Mesenchymal stem cell (in vitro differentiated cells and primary cell): ENCODE measurements around the gene ABCA8.

Experiments
- DNase-seq: peaks from one replicate; pipeline ENCODE4 v3.0.0-alpha.2; 2013
- H2AFZ ChIP-seq: one replicate; pipeline ENCODE4 v1.6.1; 2013; ENCODE audit warnings: low read depth, mild to moderate bottlenecking, control low read depth, inconsistent platforms, low read length, moderate library complexity
- H2AK5ac ChIP-seq: 2 replicates; pipeline ENCODE4 v1.6.1; 2013; ENCODE audit warnings: low read length, moderate library complexity, mild to moderate bottlenecking, inconsistent platforms; ENCODE audit not compliant: severe bottlenecking
- H2BK120ac ChIP-seq: one replicate; pipeline ENCODE4 v1.6.1; 2013; ENCODE audit warnings: low read depth, mild to moderate bottlenecking, inconsistent platforms, low read length, moderate library complexity
- H2BK12ac ChIP-seq, 2 experiments: one replicate each; pipeline ENCODE4 v1.6.1; 2013; ENCODE audit warnings: inconsistent platforms in 2 of 2, low read length in 2 of 2, mild to moderate bottlenecking in 2 of 2, moderate library complexity in 2 of 2, control low read depth in 1 of 2
- H2BK15ac ChIP-seq: one replicate; pipeline ENCODE4 v1.6.1; 2013; ENCODE audit warnings: mild to moderate bottlenecking, low read depth, inconsistent platforms; ENCODE audit not compliant: poor library complexity, severe bottlenecking
- H2BK5ac ChIP-seq: 2 replicates; pipeline ENCODE4 v1.6.1; 2013; ENCODE audit warnings: low read depth, mild to moderate bottlenecking, low read length, control low read depth, inconsistent platforms; ENCODE audit not compliant: poor library complexity, severe bottlenecking
- H3K14ac ChIP-seq, 2 experiments: one replicate each; pipeline ENCODE4 v1.6.1; 2013; ENCODE audit warnings: inconsistent platforms in 2 of 2, low read length in 2 of 2, control low read depth in 1 of 2, mild to moderate bottlenecking in 1 of 2, moderate library complexity in 1 of 2
- H3K18ac ChIP-seq, 2 experiments: one replicate each; pipeline ENCODE4 v1.6.1; 2013; ENCODE audit warnings: inconsistent platforms in 2 of 2, low read length in 2 of 2, control low read depth in 1 of 2, low read depth in 1 of 2, mild to moderate bottlenecking in 1 of 2
- H3K23ac ChIP-seq, 2 experiments: one replicate each; pipeline ENCODE4 v1.6.1; 2013; ENCODE audit warnings: inconsistent platforms in 2 of 2, low read length in 2 of 2, mild to moderate bottlenecking in 2 of 2, moderate library complexity in 2 of 2, control low read depth in 1 of 2
- H3K27ac ChIP-seq: 2 replicates; pipeline ENCODE4 v1.5.1; 2013; ENCODE audit warnings: mild to moderate bottlenecking, moderate library complexity, low read length, control low read depth, inconsistent platforms; ENCODE audit not compliant: poor library complexity, severe bottlenecking
- H3K27me3 ChIP-seq, 2 experiments: 2 replicates each; pipeline versions ENCODE4 v1.6.1 to v1.7.0; 2013; ENCODE audit warnings: low read length in 2 of 2, mild to moderate bottlenecking in 2 of 2, moderate library complexity in 2 of 2, control low read depth in 1 of 2, inconsistent platforms in 1 of 2; ENCODE audit not compliant: control insufficient read depth in 1 of 2, insufficient read depth in 1 of 2
- H3K36me3 ChIP-seq, 2 experiments: 2 replicates each; pipeline versions ENCODE4 v1.6.1 to v1.7.0; 2013; ENCODE audit warnings: low read length in 2 of 2, control low read depth in 1 of 2, inconsistent platforms in 1 of 2, low read depth in 1 of 2, mild to moderate bottlenecking in 1 of 2; ENCODE audit not compliant: insufficient read depth in 2 of 2, control insufficient read depth in 1 of 2
- H3K4ac ChIP-seq, 2 experiments: one replicate each; pipeline ENCODE4 v1.6.1; 2013; ENCODE audit warnings: inconsistent platforms in 2 of 2, low read length in 2 of 2, mild to moderate bottlenecking in 2 of 2, moderate library complexity in 2 of 2, control low read depth in 1 of 2, low read depth in 1 of 2
- H3K4me1 ChIP-seq: 2 replicates; pipeline ENCODE4 v1.6.1; 2013; ENCODE audit warnings: low read depth, low read length, control low read depth; ENCODE audit not compliant: control insufficient read depth, insufficient read depth
- H3K4me2 ChIP-seq: 2 replicates; pipeline ENCODE4 v1.6.1; 2013; ENCODE audit warnings: low read length, mild to moderate bottlenecking, inconsistent platforms; ENCODE audit not compliant: poor library complexity, severe bottlenecking
- H3K4me3 ChIP-seq, 2 experiments: 2 replicates each; pipeline versions ENCODE4 v1.5.1 to v1.7.0; 2013; ENCODE audit warnings: low read length in 2 of 2, mild to moderate bottlenecking in 2 of 2, control low read depth in 1 of 2, low read depth in 1 of 2; ENCODE audit not compliant: insufficient read depth in 1 of 2
- H3K79me1 ChIP-seq: replicated peaks from 2 replicates; pipeline ENCODE4 v1.6.1; 2013; ENCODE audit warnings: mild to moderate bottlenecking, control low read depth, low read length, inconsistent platforms; ENCODE audit not compliant: poor library complexity, severe bottlenecking
- H3K9ac ChIP-seq: 2 replicates; pipeline ENCODE4 v1.7.0; 2013; ENCODE audit warnings: mild to moderate bottlenecking, low read length, moderate library complexity
- H3K9me3 ChIP-seq: 2 replicates; pipeline ENCODE4 v1.7.0; 2013; ENCODE audit warnings: mild to moderate bottlenecking, low read length; ENCODE audit not compliant: control insufficient read depth
- H4K8ac ChIP-seq: one replicate; pipeline ENCODE4 v1.6.1; 2013; ENCODE audit warnings: inconsistent platforms, mild to moderate bottlenecking, low read length, moderate library complexity
- H4K91ac ChIP-seq: one replicate; pipeline ENCODE4 v1.6.1; 2013; ENCODE audit warnings: mild to moderate bottlenecking, low read length, inconsistent platforms
- WGBS: methylation state at CpG from one replicate; pipeline ENCODE4 v1.1.7; 2013; ENCODE audit warnings: mixed read lengths; 5-methylcytosine and 5-hydroxymethylcytosine counted together

ABCA8 gene

GRCh38 chr17:68840073-68840472, 115.1 kb downstream of the ABCA8 start:
- Histone ChIP-seq H3K4me1 (no peaks in the 10 kb centered on the region), H3K4ac (no peak overlapping the region), H3K27ac (no peak overlapping the region), H4K8ac (no peak overlapping the region), H3K9ac (no peak overlapping the region), H2AFZ (no peak overlapping the region), H2BK15ac (no peak overlapping the region), H3K9me3 (no peaks in the 10 kb centered on the region), H2BK120ac (no peak overlapping the region), H2BK12ac (peak overlapping the region in 1 of 2 experiments; percentile 71), H2BK5ac (no peak overlapping the region), H3K27me3 (no peaks in the 10 kb centered on the region), H2AK5ac (no peak overlapping the region), H3K4me2 (no peak overlapping the region), H3K18ac (peak overlapping the region in 1 of 2 experiments; percentile 29), H3K14ac (no peak overlapping the region), H3K23ac (no peak overlapping the region), H3K36me3 (no peaks in the 10 kb centered on the region), H3K4me3 (no peak overlapping the region), H4K91ac (peak overlapping the region; percentile 5), H3K79me1 (no peaks in the 10 kb centered on the region)
- WGBS: 94% methylated on average over 4 of the region's 4 CpGs
- no peak for DNase-seq

- peak; percentile 32 for DNase-seq
- H3K4me3 ChIP-seq: no peak overlapping the region
These were observed 120.1 kb downstream of the ABCA8 start for GRCh38 chr17:68835071-68835470.

GRCh38 chr17:68834328-68834836, 120.8 kb downstream of the ABCA8 start:
- H2BK5ac ChIP-seq: no peak overlapping the region
- no peak overlapping the region for H3K14ac ChIP-seq
- no peaks in the 10 kb centered on the region for H3K79me1 ChIP-seq
- no peak overlapping the region for H3K23ac ChIP-seq
- H4K8ac ChIP-seq: no peak overlapping the region
- no peak overlapping the region for H2BK15ac ChIP-seq
- no peaks in the 10 kb centered on the region for H3K27me3 ChIP-seq
- no peak overlapping the region for H3K18ac ChIP-seq
- no peak overlapping the region for H2AK5ac ChIP-seq
- no peak overlapping the region for H3K9ac ChIP-seq
- no peak overlapping the region for H3K27ac ChIP-seq
- H3K4me2 ChIP-seq: no peak overlapping the region
- WGBS: no CpG with 5 or more reads among the region's 2 CpGs
- no peaks in the 10 kb centered on the region for H3K9me3 ChIP-seq
- H4K91ac ChIP-seq: no peak overlapping the region
- H2AFZ ChIP-seq: no peak overlapping the region
- no peak for DNase-seq
- no peaks in the 10 kb centered on the region for H3K4me1 ChIP-seq
- H2BK120ac ChIP-seq: peak overlapping the region; percentile 49
- no peak overlapping the region for H3K4ac ChIP-seq
- H2BK12ac ChIP-seq: no peak overlapping the region
- H3K4me3 ChIP-seq: no peak overlapping the region
- H3K36me3 ChIP-seq: no peaks in the 10 kb centered on the region

More at GRCh38 chr17:68835071-68835470, 120.1 kb downstream of the ABCA8 start:
- no peak overlapping the region for H4K8ac ChIP-seq
- H2BK12ac ChIP-seq: no peak overlapping the region
- H3K79me1 ChIP-seq: no peaks in the 10 kb centered on the region
- WGBS: 0% methylated on average over 1 of the region's 2 CpGs
- no peak overlapping the region for H3K9ac ChIP-seq
- no peak overlapping the region for H3K14ac ChIP-seq
- H3K9me3 ChIP-seq: no peaks in the 10 kb centered on the region
- no peaks in the 10 kb centered on the region for H3K4me1 ChIP-seq
- H3K27ac ChIP-seq: no peak overlapping the region
- no peak overlapping the region for H3K18ac ChIP-seq
- no peak overlapping the region for H2AFZ ChIP-seq
- no peak overlapping the region for H3K23ac ChIP-seq
- no peak overlapping the region for H4K91ac ChIP-seq
- no peaks in the 10 kb centered on the region for H3K27me3 ChIP-seq
- no peaks in the 10 kb centered on the region for H3K36me3 ChIP-seq
- no peak overlapping the region for H2BK120ac ChIP-seq
- no peak overlapping the region for H2BK5ac ChIP-seq
- no peak overlapping the region for H2BK15ac ChIP-seq
- H2AK5ac ChIP-seq: no peak overlapping the region
- no peak overlapping the region for H3K4ac ChIP-seq
- no peak overlapping the region for H3K4me2 ChIP-seq

GRCh38 chr17:68832109-68832802, 122.9 kb downstream of the ABCA8 start:
- H2AK5ac ChIP-seq: no peak overlapping the region
- H3K4me2 ChIP-seq: no peak overlapping the region
- no peaks in the 10 kb centered on the region for H3K36me3 ChIP-seq
- H3K79me1 ChIP-seq: no peaks in the 10 kb centered on the region
- H3K27ac ChIP-seq: no peak overlapping the region
- H2BK5ac ChIP-seq: no peak overlapping the region
- peak overlapping the region in 1 of 2 experiments; percentile 5 for H3K14ac ChIP-seq
- no peak overlapping the region for H3K4me3 ChIP-seq
- peak overlapping the region in 1 of 2 experiments; percentile 2 for H2BK12ac ChIP-seq
- H3K9me3 ChIP-seq: no peaks in the 10 kb centered on the region
- H3K4me1 ChIP-seq: no peaks in the 10 kb centered on the region
- H2BK120ac ChIP-seq: no peak overlapping the region
- no peak overlapping the region for H2BK15ac ChIP-seq
- H3K4ac ChIP-seq: no peak overlapping the region
- no peak overlapping the region for H2AFZ ChIP-seq
- no peak overlapping the region for H4K8ac ChIP-seq
- H3K27me3 ChIP-seq: no peaks in the 10 kb centered on the region
- no peak for DNase-seq
- peak overlapping the region in 1 of 2 experiments; percentile 7 for H3K18ac ChIP-seq
- H3K9ac ChIP-seq: no peak overlapping the region
- H4K91ac ChIP-seq: no peak overlapping the region
- 71% methylated on average over 2 of the region's 2 CpGs for WGBS
- no peak overlapping the region for H3K23ac ChIP-seq
